ENCODE data around the gene FLACC1. TPM values are rescaled to one million over a fixed set of nuclear protein-coding genes. Genes with fewer than 3 reads are reported as not detected.

Gene FLACC1
- total RNA-seq, 2 donors from 2014 or later: 0.27 to 0.97 TPM

GRCh38 chr2:201363857-201364560 is 6.9 kb upstream of the FLACC1 start:
- H3K27me3 ChIP-seq (replicated peaks; ENCODE audit: insufficient read depth): no peaks in the 10 kb centered on the region
- 93% methylated on average over 2 of the region's 2 CpGs for WGBS
- peak; percentile 8 for DNase-seq (ENCODE audit: low spot score)
- no peaks in the 10 kb centered on the region for H3K4me1 ChIP-seq (replicated peaks)
- TF ChIP-seq CTCF (IDR thresholded peaks at IDR 0.05) (peak; percentile 24 to 75 (median 56)), POLR2AphosphoS5 (IDR thresholded peaks at IDR 0.05) (no peak), POLR2A (IDR thresholded peaks at IDR 0.05) (no peak)
- H3K27ac ChIP-seq: no peak overlapping the region
- no peaks in the 10 kb centered on the region for H3K9me3 ChIP-seq
- intact Hi-C loops (cut with DNase I): loop anchor here (5.0 kb wide), 1 partner anchor 127 kb away; no protein-coding TSS in a partner anchor
- no peak overlapping the region for H3K4me3 ChIP-seq
- no peaks in the 10 kb centered on the region for H3K36me3 ChIP-seq

- H3K27ac ChIP-seq: no peak overlapping the region
- H3K4me3 ChIP-seq: no peak overlapping the region
- no peaks in the 10 kb centered on the region for H3K36me3 ChIP-seq
- TF ChIP-seq POLR2A (IDR thresholded peaks at IDR 0.05) (no peak), POLR2AphosphoS5 (IDR thresholded peaks at IDR 0.05) (no peak), CTCF (IDR thresholded peaks at IDR 0.05) (no peak)
- no peaks in the 10 kb centered on the region for H3K4me1 ChIP-seq (replicated peaks)
- intact Hi-C loops (cut with DNase I): loop anchor here (5.0 kb wide), 1 partner anchor 125 kb away; no protein-coding TSS in a partner anchor
- WGBS: 97% methylated on average over 2 of the region's 2 CpGs
- no peaks in the 10 kb centered on the region for H3K9me3 ChIP-seq
- H3K27me3 ChIP-seq (replicated peaks; ENCODE audit: insufficient read depth): no peaks in the 10 kb centered on the region
- no peak for DNase-seq (ENCODE audit: low spot score)
These were observed 5.3 kb upstream of the FLACC1 start for GRCh38 chr2:201362396-201362795.

GRCh38 chr2:201361078-201361733 is 4.1 kb upstream of the FLACC1 start:
- no peaks in the 10 kb centered on the region for H3K4me1 ChIP-seq (replicated peaks)
- no peaks in the 10 kb centered on the region for H3K27me3 ChIP-seq (replicated peaks; ENCODE audit: insufficient read depth)
- no peak for TF ChIP-seq POLR2A (IDR thresholded peaks at IDR 0.05)
- no peak for TF ChIP-seq CTCF (IDR thresholded peaks at IDR 0.05)
- TF ChIP-seq POLR2AphosphoS5 (IDR thresholded peaks at IDR 0.05): no peak
- no peaks in the 10 kb centered on the region for H3K9me3 ChIP-seq
- 87% methylated on average over 2 of the region's 2 CpGs for WGBS
- no peak overlapping the region for H3K27ac ChIP-seq
- no peak overlapping the region for H3K4me3 ChIP-seq
- no peaks in the 10 kb centered on the region for H3K36me3 ChIP-seq
- intact Hi-C loops (cut with DNase I): loop anchor here (5.0 kb wide), 1 partner anchor 124 kb away; no protein-coding TSS in a partner anchor
- no peak for DNase-seq (ENCODE audit: low spot score)

GRCh38 chr2:201360256-201360655 is 3.1 kb upstream of the FLACC1 start:
- Histone ChIP-seq H3K4me1 (replicated peaks) (no peaks in the 10 kb centered on the region), H3K4me3 (no peak overlapping the region), H3K27me3 (replicated peaks; ENCODE audit: insufficient read depth) (no peaks in the 10 kb centered on the region), H3K36me3 (no peaks in the 10 kb centered on the region), H3K27ac (no peak overlapping the region), H3K9me3 (no peaks in the 10 kb centered on the region)
- 82% methylated on average over 4 of the region's 4 CpGs for WGBS
- DNase-seq (ENCODE audit: low spot score): no peak
- TF ChIP-seq POLR2AphosphoS5 (IDR thresholded peaks at IDR 0.05): no peak
- TF ChIP-seq POLR2A (IDR thresholded peaks at IDR 0.05): no peak
- no peak for TF ChIP-seq CTCF (IDR thresholded peaks at IDR 0.05)
- intact Hi-C loops (cut with DNase I): loop anchor here (5.0 kb wide), 1 partner anchor 123 kb away; no protein-coding TSS in a partner anchor
